Astrocyte of the cerebellum (primary cell): ENCODE measurements around the gene VIP.

Experiments
- DNase-seq: peaks from one replicate; pipeline ENCODE4 v3.0.0-alpha.2; 2011; ENCODE audit warnings: low read depth
- H3K4me3 ChIP-seq: 2 replicates; pipeline ENCODE4 v1.5.1; 2011; ENCODE audit warnings: mild to moderate bottlenecking, low read depth, low read length, moderate library complexity
- CTCF ChIP-seq: IDR thresholded peaks from 2 replicates; pipeline ENCODE4 v1.5.1; 2012; ENCODE audit warnings: low read length, low read depth, moderate library complexity, mild to moderate bottlenecking; ENCODE audit errors: missing control alignments
- in situ Hi-C: cut with HindIII; loops from 2 replicates; pipeline ENCODE4 v1.10.0; 2017; ENCODE audit warnings: low sequenced_read_pairs

Gene VIP

GRCh38 chr6:152745509-152746171 lies 5.0 kb upstream of the VIP start:
- DNase-seq = no peak
- H3K4me3 ChIP-seq = no peak overlapping the region
- no peak for TF ChIP-seq CTCF
- in situ Hi-C loops = no loop called here

GRCh38 chr6:152746172-152746553 lies 4.4 kb upstream of the VIP start:
- no peak for TF ChIP-seq CTCF
- in situ Hi-C loops = no loop called here
- no peak for DNase-seq

GRCh38 chr6:152748843-152749242 lies 1.8 kb upstream of the VIP start:
- DNase-seq = no peak
- in situ Hi-C loops = no loop called here
- no peak for TF ChIP-seq CTCF

More at GRCh38 chr6:152746172-152746553, 4.4 kb upstream of the VIP start:
- no peak overlapping the region for H3K4me3 ChIP-seq

GRCh38 chr6:152749336-152749735 lies 1.3 kb upstream of the VIP start:
- in situ Hi-C loops = no loop called here
- H3K4me3 ChIP-seq = no peak overlapping the region
- no peak for DNase-seq
- no peak for TF ChIP-seq CTCF

More at GRCh38 chr6:152748843-152749242, 1.8 kb upstream of the VIP start:
- H3K4me3 ChIP-seq = no peak overlapping the region

GRCh38 chr6:152765331-152765730 lies 14.7 kb downstream of the VIP start:
- in situ Hi-C loops = no loop called here

GRCh38 chr6:152769159-152769558 lies 18.6 kb downstream of the VIP start:
- in situ Hi-C loops = no loop called here
- no peak for DNase-seq
- TF ChIP-seq CTCF = no peak
- H3K4me3 ChIP-seq = no peak overlapping the region

More at GRCh38 chr6:152765331-152765730, 14.7 kb downstream of the VIP start:
- no peak for TF ChIP-seq CTCF
- H3K4me3 ChIP-seq = no peak overlapping the region
- DNase-seq = no peak
